HT1080 (cell line): Measurements from ENCODE around the gene IRAK2. TPM values are rescaled to one million over a fixed set of nuclear protein-coding genes. Genes with fewer than 3 reads are reported as not detected.
"Not testable (repeated sequence)": the region's sequence is repeated elsewhere in the genome, so short reads cannot be mapped to it uniquely, and the experiment has no call there.

Source experiments
- DNase-seq: peaks from one replicate; pipeline ENCODE4 v3.0.0-alpha.2; 2015; ENCODE audit warnings: low read depth
- total RNA-seq: library from RNA; depleted of rRNA; stranded (reverse); fragments of >200 nt; shearing (Covaris generic); gene quantifications from 2 replicates; pipeline ENCODE4 v1.2.3, GENCODE V29; 2014

Gene IRAK2
- total RNA-seq, 1 experiment from 2014 or later, result 9.1 TPM

GRCh38 chr3:10158555-10158954 lies 6.2 kb upstream of the IRAK2 start:
- DNase-seq, result not testable (repeated sequence)

- DNase-seq, result no peak
Observed at GRCh38 chr3:10160346-10160745, 4.4 kb upstream of the IRAK2 start.

GRCh38 chr3:10160925-10161324 lies 3.8 kb upstream of the IRAK2 start:
- DNase-seq, result no peak

GRCh38 chr3:10162185-10162584 lies 2.5 kb upstream of the IRAK2 start:
- no peak for DNase-seq

GRCh38 chr3:10164201-10164545 lies 546 bp upstream of the IRAK2 start:
- not testable (repeated sequence) for DNase-seq

- no peak for DNase-seq
Observed at GRCh38 chr3:10166213-10166604, 1.5 kb downstream of the IRAK2 start.

GRCh38 chr3:10169000-10169496 lies 4.3 kb downstream of the IRAK2 start:
- peak; percentile 67 for DNase-seq

- DNase-seq, result no peak
Observed at GRCh38 chr3:10170915-10171478, 6.3 kb downstream of the IRAK2 start.

- peak; percentile 62 for DNase-seq
Observed at GRCh38 chr3:10173095-10173925, 8.6 kb downstream of the IRAK2 start.

- DNase-seq, result peak; percentile 91
Observed at GRCh38 chr3:10173926-10174435, 9.3 kb downstream of the IRAK2 start.

GRCh38 chr3:10175334-10175733 lies 10.6 kb downstream of the IRAK2 start:
- DNase-seq, result not testable (repeated sequence)

GRCh38 chr3:10176150-10176549 lies 11.4 kb downstream of the IRAK2 start:
- not testable (repeated sequence) for DNase-seq

- DNase-seq, result no peak
Observed at GRCh38 chr3:10177737-10178136, 13.0 kb downstream of the IRAK2 start.

GRCh38 chr3:10178892-10179291 lies 14.2 kb downstream of the IRAK2 start:
- DNase-seq, result no peak

GRCh38 chr3:10180289-10180688 lies 15.6 kb downstream of the IRAK2 start:
- no peak for DNase-seq

- no peak for DNase-seq
Observed at GRCh38 chr3:10180738-10181295, 16.1 kb downstream of the IRAK2 start.

GRCh38 chr3:10182950-10183349 lies 18.2 kb downstream of the IRAK2 start:
- no peak for DNase-seq

- no peak for DNase-seq
Observed at GRCh38 chr3:10184250-10184649, 19.5 kb downstream of the IRAK2 start.

GRCh38 chr3:10185804-10186762 lies 21.4 kb downstream of the IRAK2 start:
- DNase-seq, result no peak

- DNase-seq, result no peak
Observed at GRCh38 chr3:10187290-10187876, 22.7 kb downstream of the IRAK2 start.

GRCh38 chr3:10187944-10188343 lies 23.2 kb downstream of the IRAK2 start:
- no peak for DNase-seq
